ENCODE results near the gene PRMT7.
A peak's percentile ranks its signal among the peaks of the same experiment; 100 is the strongest.

Gene PRMT7

DNA sequence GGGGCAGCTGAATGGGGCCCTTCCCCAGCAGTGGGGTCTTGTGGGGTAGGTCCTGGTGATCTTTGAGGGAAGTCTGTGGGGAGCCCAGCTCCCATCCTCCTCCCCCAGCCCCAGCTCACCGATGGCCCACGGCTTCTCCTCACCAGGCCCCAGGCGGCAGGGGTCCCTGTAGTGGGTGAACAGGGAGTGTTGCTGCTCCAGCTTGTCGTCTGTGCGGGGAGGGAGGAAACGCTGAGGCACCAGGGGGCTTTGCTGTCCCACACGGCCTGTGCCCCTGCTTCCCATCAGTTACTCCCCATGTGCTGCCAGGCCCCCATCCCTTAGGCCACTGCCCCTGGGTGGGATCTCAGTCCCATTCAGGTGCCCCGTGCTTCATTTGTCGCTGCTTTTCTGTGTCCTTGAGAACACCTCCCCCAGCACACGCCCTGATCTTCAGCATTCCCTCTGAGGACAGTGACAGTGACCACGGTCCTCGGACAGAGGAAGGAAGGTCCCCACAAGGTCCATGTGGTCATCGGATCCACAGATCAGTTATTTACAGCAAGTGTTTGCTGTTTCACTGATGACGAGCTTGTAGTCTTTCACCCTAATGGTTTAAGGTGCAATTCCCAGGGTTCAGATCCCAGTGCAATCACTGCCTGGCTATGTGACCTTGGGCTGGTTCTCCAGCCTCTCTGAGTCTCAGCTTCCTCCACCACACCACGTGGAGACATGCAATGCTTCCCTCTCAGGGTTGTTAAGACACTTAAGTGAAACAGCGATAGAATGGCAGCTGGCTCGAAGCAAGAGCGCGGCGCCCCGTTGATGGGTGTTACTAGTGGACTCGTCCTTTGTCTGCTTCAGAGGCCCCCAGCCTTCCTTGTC, 53.1 kb downstream of the PRMT7 start:
- no peak for DNase-seq (ENCODE audit: low spot score)

GRCh38 chr16:68364561-68364998, 53.8 kb downstream of the PRMT7 start:
- no peak for DNase-seq (ENCODE audit: low spot score)

DNA sequence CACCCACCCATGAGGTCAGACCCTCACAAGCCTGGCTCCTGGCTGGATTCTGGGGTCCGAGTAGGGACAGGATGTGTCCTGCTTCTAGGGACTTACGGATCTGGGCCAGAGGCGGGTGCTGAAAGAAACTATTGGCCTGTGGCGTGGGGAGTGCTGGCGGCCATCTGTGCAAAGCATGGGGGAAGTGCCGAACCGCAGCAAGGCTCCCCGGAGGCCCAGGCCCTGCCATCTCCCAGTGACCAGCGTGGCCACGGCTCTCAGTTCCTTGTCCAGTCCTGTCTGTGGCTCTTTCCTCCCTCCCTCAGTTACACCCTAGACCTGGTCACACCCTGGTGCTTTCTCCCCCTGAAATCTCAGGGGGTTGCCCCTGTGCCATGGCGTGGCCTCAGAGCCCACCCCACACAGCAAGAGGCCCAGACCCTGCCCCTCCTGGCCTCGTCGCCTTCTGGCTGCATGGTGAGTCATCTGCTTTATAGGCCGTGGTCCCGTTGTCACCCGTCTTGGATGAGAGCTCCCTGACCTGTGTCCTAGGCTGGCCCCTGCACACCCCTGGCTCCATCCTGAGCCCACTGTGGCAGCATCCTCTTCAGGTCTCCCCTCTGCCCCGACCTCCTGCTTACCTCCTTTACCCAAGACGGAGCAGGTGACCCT, 54.5 kb downstream of the PRMT7 start:
- no peak for DNase-seq (ENCODE audit: low spot score)

DNA sequence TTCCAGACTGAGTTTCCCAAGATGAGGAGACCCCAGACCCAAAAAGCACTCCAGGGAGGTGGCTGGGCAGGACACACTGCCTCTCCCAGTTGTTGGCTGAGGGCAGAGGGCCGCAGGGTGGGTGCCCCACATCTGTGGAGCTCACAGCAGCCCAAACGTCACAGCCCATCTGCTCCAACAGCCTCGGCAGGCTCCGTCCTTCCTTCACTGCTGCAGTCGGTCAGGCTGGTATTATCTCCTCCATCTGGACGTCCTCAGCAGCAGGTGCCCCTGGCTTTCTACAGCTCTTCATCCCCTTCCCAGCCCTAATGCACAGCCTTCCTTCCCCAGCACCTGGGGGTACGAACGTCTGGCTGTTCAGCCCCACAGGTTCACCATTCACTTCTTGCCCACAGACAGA, 55.2 kb downstream of the PRMT7 start:
- no peak for DNase-seq (ENCODE audit: low spot score)

GRCh38 chr16:68367030-68367429, 56.2 kb downstream of the PRMT7 start:
- DNase-seq (ENCODE audit: low spot score) = peak; percentile 29

GRCh38 chr16:68367440-68367839, 56.6 kb downstream of the PRMT7 start:
- no peak for DNase-seq (ENCODE audit: low spot score)

DNA sequence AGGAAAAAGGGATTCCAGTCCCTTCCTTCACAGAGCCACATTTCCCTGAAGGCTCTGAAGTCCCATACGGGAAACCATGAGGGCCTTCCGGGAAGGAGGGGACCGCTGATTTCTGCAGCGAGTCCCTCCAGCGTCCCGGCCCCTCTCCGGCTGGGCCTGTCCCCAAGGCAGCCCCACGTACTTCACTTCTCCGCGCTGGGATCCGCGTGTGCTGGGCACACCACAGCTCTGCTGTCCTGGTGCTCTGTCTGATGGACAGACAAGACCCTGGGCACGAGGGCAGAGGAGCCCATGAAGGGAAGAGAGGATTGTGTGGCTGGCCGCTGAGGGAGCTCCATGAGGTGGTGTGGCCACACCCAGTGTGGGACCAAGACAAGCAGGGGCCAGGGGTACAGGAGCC, 57.1 kb downstream of the PRMT7 start:
- DNase-seq (ENCODE audit: low spot score) = no peak

GRCh38 chr16:68368301-68368888, 57.6 kb downstream of the PRMT7 start:
- no peak for DNase-seq (ENCODE audit: low spot score)

DNA sequence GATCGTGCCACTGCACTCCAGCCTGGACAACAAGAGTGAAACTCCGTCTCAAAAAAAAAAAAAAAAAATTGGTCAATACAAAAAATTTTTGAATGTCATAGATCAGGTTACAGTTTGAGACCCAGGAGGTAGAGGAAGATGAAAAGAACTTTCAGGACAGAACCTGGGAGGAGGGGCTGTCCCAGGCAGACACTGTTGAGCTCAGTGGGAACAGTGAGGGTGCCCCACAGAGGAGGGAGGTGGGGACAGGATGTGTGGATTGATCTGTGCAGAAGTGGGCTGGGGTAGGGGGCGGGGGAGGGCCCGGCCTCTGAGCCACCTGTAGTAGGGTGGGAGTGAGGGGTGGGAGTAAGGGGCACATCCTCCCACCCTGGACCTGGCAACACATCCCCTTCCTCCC, 58.3 kb downstream of the PRMT7 start:
- no peak for DNase-seq (ENCODE audit: low spot score)

- peak; percentile 21 for DNase-seq (ENCODE audit: low spot score)
These were observed 59.1 kb downstream of the PRMT7 start for GRCh38 chr16:68369697-68370580.

- peak; percentile 21 for DNase-seq (ENCODE audit: low spot score)
These were observed 59.9 kb downstream of the PRMT7 start for GRCh38 chr16:68370581-68371275.

DNA sequence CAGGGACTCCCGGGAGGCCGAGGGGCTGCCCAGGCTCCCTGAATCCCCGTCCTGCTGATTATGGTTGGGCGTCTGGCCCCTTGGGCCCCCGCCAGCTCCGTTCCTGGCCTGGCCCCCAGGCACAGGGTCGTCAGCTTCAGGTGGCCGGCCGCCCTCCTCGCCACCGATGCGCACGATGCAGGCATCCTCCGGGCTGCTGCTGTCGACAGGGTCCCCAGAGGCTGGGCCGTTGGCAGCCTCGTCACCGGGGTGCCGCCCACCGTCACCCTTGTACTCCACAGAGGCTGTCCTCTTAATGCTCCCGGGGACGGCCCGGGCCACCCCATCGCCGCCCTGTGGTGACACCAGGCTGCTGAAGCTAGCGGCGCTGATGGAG, 60.4 kb downstream of the PRMT7 start:
- DNase-seq (ENCODE audit: low spot score) = no peak

DNA sequence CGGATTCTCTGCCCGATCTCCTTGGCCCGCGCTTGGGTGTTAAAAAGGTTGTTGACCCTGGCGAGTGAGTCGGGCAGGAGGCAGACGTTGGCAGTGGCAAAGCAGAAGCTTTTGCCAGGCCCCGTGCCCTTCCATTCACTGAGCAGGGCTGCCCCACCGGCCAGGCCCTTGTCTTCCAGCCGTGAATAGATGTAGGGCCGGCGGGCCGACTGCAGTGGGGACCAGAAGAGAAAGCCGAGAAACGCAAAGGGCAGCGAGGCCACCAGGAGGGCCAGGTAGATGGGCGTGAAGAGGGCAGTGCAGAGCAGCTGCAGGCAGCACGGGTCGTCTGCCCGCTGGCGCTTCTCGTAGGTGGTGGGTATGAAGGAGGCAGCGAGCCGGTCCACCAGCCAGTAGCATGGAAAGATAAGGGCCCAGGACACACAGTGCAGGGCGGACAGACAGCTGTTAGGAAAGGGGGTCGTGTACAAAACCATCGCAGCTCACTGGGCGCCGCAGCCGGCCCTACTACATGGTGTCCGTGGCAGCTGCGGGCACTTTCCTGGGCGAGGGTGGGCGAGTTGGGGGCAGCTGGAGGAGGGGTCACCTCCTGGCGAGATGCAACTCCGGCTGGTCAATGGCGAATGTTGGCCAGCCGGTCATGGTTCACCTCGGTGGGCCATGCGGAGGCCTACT, 61.0 kb downstream of the PRMT7 start:
- no peak for DNase-seq (ENCODE audit: low spot score)

DNA sequence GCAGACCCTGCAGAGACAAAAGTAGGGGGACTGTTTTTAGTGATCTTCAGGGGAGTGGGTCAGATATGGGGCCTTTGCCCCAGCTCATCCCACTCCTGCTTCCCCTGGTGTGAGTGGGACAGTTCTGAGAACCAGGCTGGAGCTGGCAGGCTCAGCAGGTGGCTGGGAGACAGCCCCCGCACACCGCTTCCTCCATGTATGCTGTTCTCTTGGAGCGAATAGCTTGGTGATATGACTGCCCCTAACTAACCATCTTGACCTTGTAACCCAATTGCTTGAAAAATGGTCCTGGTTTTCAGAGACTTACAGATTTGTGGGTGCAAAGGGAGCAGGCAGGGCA, 61.5 kb downstream of the PRMT7 start:
- no peak for DNase-seq (ENCODE audit: low spot score)

GRCh38 chr16:68372806-68373205, 62.0 kb downstream of the PRMT7 start:
- no peak for DNase-seq (ENCODE audit: low spot score)

DNA sequence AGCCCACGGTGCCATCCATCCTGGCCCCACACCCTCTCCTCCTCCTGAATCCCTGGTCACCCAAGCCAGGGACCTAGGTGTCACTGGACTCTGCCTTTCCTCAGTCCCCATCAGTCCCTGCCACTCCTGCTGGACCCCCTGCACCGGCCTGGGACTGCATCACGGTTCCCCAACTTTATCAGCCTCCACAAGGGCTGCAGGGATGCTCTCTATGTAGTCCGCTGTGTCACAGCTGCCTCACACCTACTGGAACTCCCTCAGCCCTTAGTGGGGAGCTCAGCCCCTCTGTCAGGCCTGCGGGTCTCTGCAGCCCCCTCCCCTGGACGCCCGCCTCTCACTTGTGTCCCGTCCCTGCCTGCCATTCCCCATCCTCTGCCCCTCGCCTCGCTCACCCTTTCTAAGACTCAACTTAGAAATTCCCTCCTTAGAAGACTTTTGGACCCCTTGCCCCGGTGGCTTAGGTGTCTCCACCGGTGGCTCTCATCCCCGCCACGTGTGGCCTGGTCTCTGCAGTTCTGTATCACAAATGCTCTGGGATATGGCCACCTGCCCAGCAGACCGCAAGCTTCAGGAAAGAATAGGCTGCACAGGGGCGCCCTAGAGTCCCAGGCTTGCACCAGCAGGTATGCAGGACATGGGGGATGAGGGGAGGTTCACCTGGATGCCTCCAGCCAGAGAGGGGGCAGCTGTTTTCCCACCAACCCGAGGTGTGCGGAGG, 62.9 kb downstream of the PRMT7 start:
- DNase-seq (ENCODE audit: low spot score) = no peak

GRCh38 chr16:68374246-68374805, 63.5 kb downstream of the PRMT7 start:
- DNase-seq (ENCODE audit: low spot score) = no peak

- no peak for DNase-seq (ENCODE audit: low spot score)
These were observed 64.3 kb downstream of the PRMT7 start for GRCh38 chr16:68374961-68375660.

GRCh38 chr16:68375801-68376536, 65.2 kb downstream of the PRMT7 start:
- DNase-seq (ENCODE audit: low spot score) = no peak
